ENCODE data around the gene ARHGAP44. TPM values are rescaled to one million over a fixed set of nuclear protein-coding genes. Genes with fewer than 3 reads are reported as not detected.
"Not testable (repeated sequence)": the region's sequence is repeated elsewhere in the genome, so short reads cannot be mapped to it uniquely, and the experiment has no call there.

Gene ARHGAP44
- total RNA-seq, 1 donor from 2014 or later, result 19.3 TPM

DNA sequence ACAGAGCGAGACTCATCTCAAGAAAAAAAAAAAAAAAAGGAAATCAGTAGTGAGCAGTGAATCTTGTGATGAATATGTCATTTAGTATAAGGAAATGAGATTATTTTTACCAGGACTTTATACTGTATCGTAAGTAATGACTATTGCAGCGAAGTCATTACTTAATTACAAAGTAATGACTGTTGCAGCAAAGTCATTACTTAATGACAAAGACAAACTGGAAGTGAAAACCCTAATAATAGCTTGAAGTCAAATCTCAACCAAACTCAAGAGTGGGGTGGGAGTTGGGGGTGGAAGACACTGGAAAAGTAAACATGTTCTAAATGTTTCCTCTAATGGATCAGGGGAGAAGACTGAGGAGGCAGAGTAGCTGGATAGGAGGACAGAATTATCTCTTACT, 76.5 kb downstream of the ARHGAP44 start:
- Histone ChIP-seq H3K27me3 (no peaks in the 10 kb centered on the region), H3K9me3 (no peaks in the 10 kb centered on the region), H3K4me3 (no peak overlapping the region), H3K4me1 (no peaks in the 10 kb centered on the region), H3K36me3 (no peaks in the 10 kb centered on the region), H3K27ac (no peak overlapping the region)
- TF ChIP-seq, protein P1, sequence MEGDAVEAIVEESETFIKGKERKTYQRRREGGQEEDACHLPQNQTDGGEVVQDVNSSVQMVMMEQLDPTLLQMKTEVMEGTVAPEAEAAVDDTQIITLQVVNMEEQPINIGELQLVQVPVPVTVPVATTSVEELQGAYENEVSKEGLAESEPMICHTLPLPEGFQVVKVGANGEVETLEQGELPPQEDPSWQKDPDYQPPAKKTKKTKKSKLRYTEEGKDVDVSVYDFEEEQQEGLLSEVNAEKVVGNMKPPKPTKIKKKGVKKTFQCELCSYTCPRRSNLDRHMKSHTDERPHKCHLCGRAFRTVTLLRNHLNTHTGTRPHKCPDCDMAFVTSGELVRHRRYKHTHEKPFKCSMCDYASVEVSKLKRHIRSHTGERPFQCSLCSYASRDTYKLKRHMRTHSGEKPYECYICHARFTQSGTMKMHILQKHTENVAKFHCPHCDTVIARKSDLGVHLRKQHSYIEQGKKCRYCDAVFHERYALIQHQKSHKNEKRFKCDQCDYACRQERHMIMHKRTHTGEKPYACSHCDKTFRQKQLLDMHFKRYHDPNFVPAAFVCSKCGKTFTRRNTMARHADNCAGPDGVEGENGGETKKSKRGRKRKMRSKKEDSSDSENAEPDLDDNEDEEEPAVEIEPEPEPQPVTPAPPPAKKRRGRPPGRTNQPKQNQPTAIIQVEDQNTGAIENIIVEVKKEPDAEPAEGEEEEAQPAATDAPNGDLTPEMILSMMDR (IDR thresholded peaks at IDR 0.05), result no peak
- intact Hi-C loops (cut with DNase I), result no loop called here
- no peak for DNase-seq (ENCODE audit: low spot score in 2 of 2)

DNA sequence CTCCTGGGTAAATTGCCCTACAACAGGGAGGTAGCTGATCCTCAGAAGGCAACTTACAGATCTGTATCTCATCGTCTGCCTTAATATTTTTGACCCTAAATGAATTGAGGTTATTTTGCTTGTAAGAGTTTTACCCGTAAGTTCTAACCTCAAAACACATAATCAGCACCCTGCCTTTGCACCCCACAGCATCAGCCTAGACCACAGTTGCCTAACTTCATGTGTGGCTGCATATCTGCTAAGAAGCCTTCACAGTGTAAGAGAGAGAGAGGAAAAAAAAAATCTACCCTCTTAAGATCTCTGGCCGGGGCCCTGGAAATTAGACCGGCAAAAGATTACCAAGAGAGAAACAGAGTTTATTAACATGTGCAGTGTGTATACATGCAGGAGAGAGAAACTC, 76.9 kb downstream of the ARHGAP44 start:
- Histone ChIP-seq H3K27me3 (no peaks in the 10 kb centered on the region), H3K4me1 (no peaks in the 10 kb centered on the region), H3K4me3 (no peak overlapping the region), H3K36me3 (no peaks in the 10 kb centered on the region), H3K9me3 (no peaks in the 10 kb centered on the region), H3K27ac (no peak overlapping the region)
- intact Hi-C loops (cut with DNase I), result no loop called here
- DNase-seq (ENCODE audit: low spot score in 2 of 2), result no peak
- TF ChIP-seq, protein P1 (IDR thresholded peaks at IDR 0.05), result no peak

DNA sequence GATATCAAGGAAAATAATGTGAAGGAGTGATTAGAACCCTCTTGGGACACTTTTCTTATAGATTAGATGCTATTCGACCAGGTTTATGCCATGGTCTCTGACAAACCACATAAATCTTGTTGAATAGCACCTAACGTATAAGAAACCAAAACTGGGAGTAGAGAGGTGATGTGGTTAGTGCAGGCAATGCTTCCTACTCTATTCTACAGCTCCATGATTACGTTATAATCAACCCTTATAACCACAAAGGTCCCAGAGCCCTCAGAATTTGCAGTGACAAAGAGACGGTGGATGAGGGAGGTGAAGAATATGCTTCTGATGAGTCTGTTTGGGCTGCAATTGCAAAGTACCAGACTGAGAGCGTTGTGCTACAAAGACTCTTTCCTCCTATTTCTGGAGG, 78.4 kb downstream of the ARHGAP44 start:
- Histone ChIP-seq H3K27me3 (no peaks in the 10 kb centered on the region), H3K9me3 (no peaks in the 10 kb centered on the region), H3K36me3 (no peaks in the 10 kb centered on the region), H3K27ac (no peak overlapping the region), H3K4me1 (no peaks in the 10 kb centered on the region), H3K4me3 (no peak overlapping the region)
- DNase-seq (ENCODE audit: low spot score in 2 of 2), result no peak
- intact Hi-C loops (cut with DNase I), result no loop called here
- TF ChIP-seq, protein P1 (IDR thresholded peaks at IDR 0.05), result no peak

DNA sequence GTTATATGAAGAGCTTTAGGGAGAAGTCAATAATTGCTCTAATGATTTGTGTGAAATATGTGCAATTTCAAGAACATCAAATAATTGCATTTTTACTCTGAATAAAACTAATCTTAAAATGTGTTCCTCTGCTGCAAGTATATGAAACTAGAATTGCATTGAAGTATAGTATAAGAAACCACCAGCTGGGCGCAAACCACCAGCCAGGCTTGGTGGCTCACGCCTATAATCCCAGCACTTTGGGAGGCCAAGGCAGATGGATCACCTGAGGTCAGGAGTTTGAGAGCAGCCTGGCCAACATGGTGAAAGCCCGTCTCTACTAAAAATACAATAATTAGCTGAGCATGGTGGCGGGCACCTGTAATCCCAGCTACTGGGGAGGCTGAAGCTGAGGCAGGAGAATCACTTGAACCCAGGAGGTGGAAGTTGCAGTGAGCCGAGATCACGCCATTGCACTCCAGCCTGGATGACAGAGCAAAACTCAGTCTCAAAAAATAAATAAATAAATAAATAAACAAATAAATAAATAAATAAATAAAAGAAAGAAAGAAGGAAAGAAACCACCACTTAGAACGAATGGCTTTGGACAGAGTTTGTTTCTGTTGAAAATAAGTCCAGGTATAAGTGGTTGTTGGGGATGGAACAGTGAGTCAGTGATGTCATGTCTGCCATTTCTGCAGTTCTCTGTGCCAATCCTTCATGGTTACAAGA, 84.3 kb downstream of the ARHGAP44 start:
- H3K36me3 ChIP-seq; intact Hi-C loops (cut with DNase I); H3K4me3 ChIP-seq; DNase-seq (ENCODE audit: low spot score in 2 of 2); H3K4me1 ChIP-seq; H3K9me3 ChIP-seq; H3K27ac ChIP-seq; H3K27me3 ChIP-seq: not testable (repeated sequence)

DNA sequence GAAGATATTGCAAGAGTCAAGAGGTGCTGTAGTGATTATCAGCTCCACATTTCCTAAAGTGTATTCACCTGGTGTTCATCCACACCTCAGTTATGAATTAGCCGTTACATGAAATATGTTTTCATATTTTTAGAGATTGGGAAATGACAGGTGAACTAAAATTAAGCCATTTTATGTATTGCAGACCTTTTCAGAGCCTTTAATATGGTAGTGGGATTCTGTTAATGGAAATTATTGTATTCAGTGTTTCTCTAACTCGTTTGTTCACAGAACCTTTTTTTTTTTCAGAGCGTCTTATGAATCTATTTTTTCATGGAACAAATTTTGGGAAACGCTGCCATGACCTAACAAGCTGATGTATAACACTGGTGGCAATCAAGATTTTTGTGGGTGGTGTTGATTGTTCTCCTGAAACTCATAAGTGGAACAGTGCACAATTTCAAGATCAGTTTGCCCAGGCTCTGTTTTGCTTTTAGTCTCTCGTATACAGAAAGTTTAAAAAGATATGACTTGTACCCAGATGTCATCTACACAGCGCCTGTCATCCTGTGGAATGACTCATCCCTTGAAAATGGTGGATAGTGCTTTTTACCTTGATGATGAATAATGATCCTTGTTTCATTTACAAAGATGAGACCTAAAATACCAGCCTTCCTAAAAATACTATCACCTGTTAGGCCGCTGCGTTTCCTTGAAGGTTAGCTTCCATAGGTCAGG, 88.8 kb downstream of the ARHGAP44 start:
- TF ChIP-seq, protein P1 (IDR thresholded peaks at IDR 0.05), result no peak
- Histone ChIP-seq H3K4me1 (no peaks in the 10 kb centered on the region), H3K4me3 (no peak overlapping the region), H3K36me3 (no peaks in the 10 kb centered on the region), H3K9me3 (no peaks in the 10 kb centered on the region), H3K27me3 (no peaks in the 10 kb centered on the region), H3K27ac (no peak overlapping the region)
- intact Hi-C loops (cut with DNase I), result no loop called here
- no peak for DNase-seq (ENCODE audit: low spot score in 2 of 2)

DNA sequence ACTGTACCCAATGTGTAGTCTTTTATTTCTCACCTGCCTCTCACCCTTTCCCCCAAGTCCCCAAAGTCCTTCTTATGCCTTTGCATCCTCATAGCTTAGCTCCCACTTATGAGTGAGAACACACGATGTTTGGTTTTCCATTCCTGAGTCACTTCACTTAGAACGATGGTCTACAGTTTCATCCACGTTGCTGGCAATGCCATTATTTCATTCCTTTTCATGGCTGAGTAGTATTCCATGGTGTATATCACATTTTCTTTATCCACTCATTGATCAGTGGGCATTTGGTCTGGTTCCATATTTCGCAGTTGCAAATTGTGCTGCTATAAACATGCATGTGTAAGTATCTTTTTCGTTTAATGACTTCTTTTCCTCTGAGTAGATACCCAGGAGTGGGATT, 89.8 kb downstream of the ARHGAP44 start:
- H3K27me3 ChIP-seq; intact Hi-C loops (cut with DNase I); DNase-seq (ENCODE audit: low spot score in 2 of 2); H3K4me1 ChIP-seq; H3K4me3 ChIP-seq; H3K27ac ChIP-seq; H3K36me3 ChIP-seq; H3K9me3 ChIP-seq: not testable (repeated sequence)
